MM.1S (cell line): ENCODE measurements around the gene CENPS.

ENCODE experiments used
- DNase-seq: peaks from one replicate; pipeline ENCODE4 v3.0.0-alpha.2; 2015
- H2AFZ ChIP-seq: fragments of 300-600 bp; sonication (generic); 2 replicates; pipeline ENCODE4 v1.6.0; 2016; ENCODE audit warnings: antibody characterized with exemption, low read length
- H3F3A ChIP-seq: fragments of 300-600 bp; sonication (generic); 2 replicates; pipeline ENCODE4 v1.6.1; 2016; ENCODE audit warnings: mild to moderate bottlenecking, antibody characterized with exemption, low read length, moderate library complexity, mixed read lengths; ENCODE audit not compliant: insufficient read depth
- H3K27ac ChIP-seq: fragments of 300-600 bp; sonication (generic); 2 replicates; pipeline ENCODE4 v1.5.1; 2016; ENCODE audit warnings: mild to moderate bottlenecking, low read length
- H3K27me3 ChIP-seq: fragments of 300-600 bp; sonication (generic); replicated peaks from 2 replicates; pipeline ENCODE4 v1.6.0; 2016; ENCODE audit warnings: low read length; ENCODE audit not compliant: insufficient read depth
- H3K36me3 ChIP-seq: fragments of 300-600 bp; sonication (generic); replicated peaks from 2 replicates; pipeline ENCODE4 v1.6.1; 2016; ENCODE audit warnings: mild to moderate bottlenecking, low read length, mixed read lengths; ENCODE audit not compliant: insufficient read depth
- H3K4me1 ChIP-seq: fragments of 300-600 bp; sonication (generic); 2 replicates; pipeline ENCODE4 v1.6.1; 2016; ENCODE audit warnings: low read length, mixed read lengths
- H3K4me2 ChIP-seq: fragments of 300-600 bp; sonication (generic); 2 replicates; pipeline ENCODE4 v1.6.0; 2016; ENCODE audit warnings: low read depth, low read length
- H3K4me3 ChIP-seq: fragments of 300-600 bp; sonication (generic); 2 replicates; pipeline ENCODE4 v1.5.1; 2016; ENCODE audit warnings: low read length, mixed read lengths
- H3K79me2 ChIP-seq: fragments of 300-600 bp; sonication (generic); 2 replicates; pipeline ENCODE4 v1.6.1; 2016; ENCODE audit warnings: mixed run types, low read length, mixed read lengths
- H3K9ac ChIP-seq: fragments of 300-600 bp; sonication (generic); 2 replicates; pipeline ENCODE4 v1.6.1; 2016; ENCODE audit warnings: low read length, mixed read lengths
- H3K9me2 ChIP-seq: fragments of 300-600 bp; sonication (generic); replicated peaks from 2 replicates; pipeline ENCODE4 v1.6.1; 2016; ENCODE audit warnings: mild to moderate bottlenecking, low read length, mixed read lengths; ENCODE audit not compliant: insufficient read depth
- H3K9me3 ChIP-seq: fragments of 300-600 bp; sonication (generic); replicated peaks from 2 replicates; pipeline ENCODE4 v1.6.1; 2016; ENCODE audit warnings: mild to moderate bottlenecking, low read length, mixed read lengths; ENCODE audit not compliant: insufficient read depth
- H4K20me1 ChIP-seq: fragments of 300-600 bp; sonication (generic); 2 replicates; pipeline ENCODE4 v1.6.1; 2016; ENCODE audit warnings: mild to moderate bottlenecking, low read length, moderate library complexity, mixed read lengths; ENCODE audit not compliant: insufficient read depth
- EZH2 ChIP-seq: fragments of 300-600 bp; sonication (generic); optimal IDR thresholded peaks from 2 replicates; pipeline ENCODE3; 2017; ENCODE audit warnings: low read depth, mild to moderate bottlenecking, antibody characterized with exemption, low read length, mixed read lengths
- EZH2phosphoT487 ChIP-seq: fragments of 300-600 bp; sonication (generic); IDR thresholded peaks from 2 replicates; pipeline ENCODE4 v1.6.1; 2018; ENCODE audit warnings: antibody characterized with exemption, low read length
- TF ChIP-seq, protein P1 (sequence below): fragments of 300-600 bp; sonication (generic); IDR thresholded peaks from 2 replicates; pipeline ENCODE4 v1.5.1; 2016; ENCODE audit warnings: antibody characterized with exemption, low read length, mixed read lengths

Gene CENPS

DNA sequence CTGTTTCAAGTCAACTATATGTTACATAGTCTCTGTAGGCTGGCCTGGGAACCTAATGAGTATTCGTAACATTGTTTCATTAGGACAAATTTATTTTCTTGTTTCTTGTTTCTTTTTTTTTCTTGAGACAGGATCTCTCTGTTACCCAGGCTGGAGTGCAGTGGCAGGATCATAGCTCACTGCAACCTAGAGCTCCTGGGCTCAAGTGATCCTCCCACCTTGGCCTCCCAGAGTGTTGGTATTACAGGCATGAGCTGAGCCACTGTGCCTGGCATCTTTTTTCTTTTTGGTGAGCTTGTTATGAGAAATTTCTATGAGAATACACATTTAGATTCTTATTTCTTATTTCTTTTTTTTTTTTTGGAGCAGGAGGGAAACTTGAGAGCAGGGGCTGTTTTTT, 6.8 kb downstream of the CENPS start:
- Histone ChIP-seq H3K4me1 (no peaks in the 10 kb centered on the region), H3K9me3 (no peaks in the 10 kb centered on the region), H3F3A (no peaks in the 10 kb centered on the region), H4K20me1 (no peaks in the 10 kb centered on the region), H3K79me2 (0 out of 2 replicates have a peak, but pooled peaks cover 3% of the 10 kb centered on the region), H3K9me2 (no peaks in the 10 kb centered on the region), H3K4me3 (no peak overlapping the region), H3K27me3 (no peaks in the 10 kb centered on the region), H3K9ac (no peak overlapping the region), H3K4me2 (no peak overlapping the region), H2AFZ (no peak overlapping the region), H3K36me3 (no peaks in the 10 kb centered on the region), H3K27ac (no peak overlapping the region)
- TF ChIP-seq EZH2phosphoT487 = no peak
- TF ChIP-seq, protein P1, sequence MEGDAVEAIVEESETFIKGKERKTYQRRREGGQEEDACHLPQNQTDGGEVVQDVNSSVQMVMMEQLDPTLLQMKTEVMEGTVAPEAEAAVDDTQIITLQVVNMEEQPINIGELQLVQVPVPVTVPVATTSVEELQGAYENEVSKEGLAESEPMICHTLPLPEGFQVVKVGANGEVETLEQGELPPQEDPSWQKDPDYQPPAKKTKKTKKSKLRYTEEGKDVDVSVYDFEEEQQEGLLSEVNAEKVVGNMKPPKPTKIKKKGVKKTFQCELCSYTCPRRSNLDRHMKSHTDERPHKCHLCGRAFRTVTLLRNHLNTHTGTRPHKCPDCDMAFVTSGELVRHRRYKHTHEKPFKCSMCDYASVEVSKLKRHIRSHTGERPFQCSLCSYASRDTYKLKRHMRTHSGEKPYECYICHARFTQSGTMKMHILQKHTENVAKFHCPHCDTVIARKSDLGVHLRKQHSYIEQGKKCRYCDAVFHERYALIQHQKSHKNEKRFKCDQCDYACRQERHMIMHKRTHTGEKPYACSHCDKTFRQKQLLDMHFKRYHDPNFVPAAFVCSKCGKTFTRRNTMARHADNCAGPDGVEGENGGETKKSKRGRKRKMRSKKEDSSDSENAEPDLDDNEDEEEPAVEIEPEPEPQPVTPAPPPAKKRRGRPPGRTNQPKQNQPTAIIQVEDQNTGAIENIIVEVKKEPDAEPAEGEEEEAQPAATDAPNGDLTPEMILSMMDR = no peak
- TF ChIP-seq EZH2 = no peak
- DNase-seq = no peak

GRCh38 chr1:10438677-10439163, 8.5 kb downstream of the CENPS start:
- TF ChIP-seq EZH2 = no peak
- TF ChIP-seq EZH2phosphoT487 = no peak
- TF ChIP-seq, protein P1 = no peak
- Histone ChIP-seq H3K4me3 (no peak overlapping the region), H4K20me1 (no peaks in the 10 kb centered on the region), H2AFZ (no peak overlapping the region), H3K36me3 (no peaks in the 10 kb centered on the region), H3F3A (no peaks in the 10 kb centered on the region), H3K79me2 (no peaks in the 10 kb centered on the region), H3K9ac (no peak overlapping the region), H3K27ac (no peak overlapping the region), H3K9me3 (no peaks in the 10 kb centered on the region), H3K4me1 (no peaks in the 10 kb centered on the region), H3K4me2 (no peak overlapping the region), H3K27me3 (no peaks in the 10 kb centered on the region), H3K9me2 (no peaks in the 10 kb centered on the region)
- DNase-seq = no peak

DNA sequence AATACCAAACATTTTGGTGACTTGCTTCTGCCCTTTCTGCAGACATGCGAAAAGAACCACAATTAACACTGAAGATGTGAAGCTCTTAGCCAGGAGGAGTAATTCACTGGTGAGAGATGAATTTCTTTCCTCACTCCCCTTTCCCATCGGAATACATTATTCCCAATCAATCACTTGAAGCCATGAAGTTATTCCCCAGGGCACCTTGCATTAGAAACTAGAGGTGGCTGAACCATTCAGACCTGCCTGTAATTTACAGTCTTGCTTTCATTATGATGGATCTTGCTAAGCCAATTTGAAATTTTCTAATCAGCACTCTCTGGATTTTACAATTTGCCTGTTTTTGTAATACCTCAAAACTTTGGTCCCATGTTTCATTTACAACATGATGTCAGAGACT, 10.1 kb downstream of the CENPS start:
- DNase-seq = no peak
- H3K9me3 ChIP-seq = no peaks in the 10 kb centered on the region
- H3K9me2 ChIP-seq = no peaks in the 10 kb centered on the region
- H4K20me1 ChIP-seq = no peaks in the 10 kb centered on the region
- H3K4me1 ChIP-seq = peaks cover 6% of the 10 kb centered on the region
- H3K79me2 ChIP-seq = no peaks in the 10 kb centered on the region
- H3K4me3 ChIP-seq = no peak overlapping the region
- TF ChIP-seq EZH2 = no peak
- TF ChIP-seq, protein P1 = no peak
- no peak for TF ChIP-seq EZH2phosphoT487
- no peak overlapping the region for H3K27ac ChIP-seq
- no peaks in the 10 kb centered on the region for H3K36me3 ChIP-seq
- H3K4me2 ChIP-seq = no peak overlapping the region
- no peaks in the 10 kb centered on the region for H3K27me3 ChIP-seq
- H3K9ac ChIP-seq = no peak overlapping the region
- H3F3A ChIP-seq = peaks cover 10% of the 10 kb centered on the region
- H2AFZ ChIP-seq = no peak overlapping the region
